ENCODE measurements around the gene P2RY11.

P2RY11 gene

DNA sequence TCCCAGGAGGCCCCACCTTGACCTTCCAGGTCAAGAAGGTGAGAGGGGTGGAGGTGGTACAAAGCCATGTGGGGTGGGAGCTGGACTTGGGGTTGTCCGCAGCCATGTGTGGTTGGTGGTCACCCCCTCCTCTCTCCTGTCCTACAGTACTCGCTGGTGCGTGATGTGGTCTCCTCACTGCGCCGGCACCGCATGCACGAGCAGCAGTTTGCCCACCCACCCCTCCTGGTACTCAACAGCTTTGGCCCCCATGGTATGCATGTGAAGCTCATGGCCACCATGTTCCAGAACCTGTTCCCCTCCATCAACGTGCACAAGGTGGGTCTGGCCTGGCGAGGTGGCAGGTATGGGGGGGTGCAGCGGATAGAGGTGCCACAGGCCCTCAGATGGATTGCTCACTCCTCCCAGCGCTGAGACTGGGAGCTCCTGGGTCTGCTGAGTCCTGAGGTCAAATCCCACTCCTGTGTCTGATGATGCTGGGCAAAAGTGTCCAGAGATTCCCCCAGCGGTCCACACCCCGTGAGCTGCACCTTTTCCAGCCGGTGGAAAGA, 3.6 kb upstream of the P2RY11 start:
- peaks cover 5% of the 10 kb centered on the region for H3K4me1 ChIP-seq
- no peak for TF ChIP-seq CTCF (IDR thresholded peaks at IDR 0.05)
- H2AFZ ChIP-seq, result no peak overlapping the region
- H3K9ac ChIP-seq, result no peak overlapping the region
- H3K4me2 ChIP-seq (ENCODE audit: low read length), result no peak overlapping the region
- H3K27ac ChIP-seq, result no peak overlapping the region
- H3K79me2 ChIP-seq, result no peaks in the 10 kb centered on the region
- no peaks in the 10 kb centered on the region for H3K9me3 ChIP-seq (ENCODE audit: control insufficient read depth, low read length)
- H3K4me3 ChIP-seq (ENCODE audit: low read depth, low read length), result no peak overlapping the region
- no peaks in the 10 kb centered on the region for H3K36me3 ChIP-seq (ENCODE audit: control insufficient read depth, insufficient read depth, low read length)
- H3K27me3 ChIP-seq (ENCODE audit: control insufficient read depth, insufficient read depth, low read length), result no peaks in the 10 kb centered on the region

DNA sequence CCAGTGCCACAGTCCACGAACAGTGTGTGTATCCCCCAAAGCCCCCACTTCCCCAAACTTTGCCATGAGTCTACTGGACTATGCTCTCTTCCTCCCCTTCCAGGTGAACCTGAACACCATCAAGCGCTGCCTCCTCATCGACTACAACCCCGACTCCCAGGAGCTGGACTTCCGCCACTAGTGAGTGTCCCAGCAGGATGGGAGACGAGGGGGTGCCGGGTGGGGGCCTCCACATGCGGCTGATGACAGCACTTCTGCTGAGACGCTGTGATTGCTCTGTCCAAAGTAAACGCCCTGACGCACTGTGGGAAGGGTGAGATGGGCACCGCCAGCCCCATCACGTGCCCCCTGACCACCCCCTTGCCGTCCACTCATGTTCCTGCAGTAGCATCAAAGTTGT, 2.0 kb upstream of the P2RY11 start:
- Histone ChIP-seq H3K27me3 (ENCODE audit: control insufficient read depth, insufficient read depth, low read length) (no peaks in the 10 kb centered on the region), H2AFZ (no peak overlapping the region), H3K4me1 (peaks cover 5% of the 10 kb centered on the region), H3K4me3 (ENCODE audit: low read depth, low read length) (no peak overlapping the region), H3K9me3 (ENCODE audit: control insufficient read depth, low read length) (no peaks in the 10 kb centered on the region), H3K79me2 (no peaks in the 10 kb centered on the region), H3K9ac (no peak overlapping the region), H3K36me3 (ENCODE audit: control insufficient read depth, insufficient read depth, low read length) (no peaks in the 10 kb centered on the region), H3K27ac (no peak overlapping the region), H3K4me2 (ENCODE audit: low read length) (no peak overlapping the region)
- TF ChIP-seq CTCF (IDR thresholded peaks at IDR 0.05), result no peak

DNA sequence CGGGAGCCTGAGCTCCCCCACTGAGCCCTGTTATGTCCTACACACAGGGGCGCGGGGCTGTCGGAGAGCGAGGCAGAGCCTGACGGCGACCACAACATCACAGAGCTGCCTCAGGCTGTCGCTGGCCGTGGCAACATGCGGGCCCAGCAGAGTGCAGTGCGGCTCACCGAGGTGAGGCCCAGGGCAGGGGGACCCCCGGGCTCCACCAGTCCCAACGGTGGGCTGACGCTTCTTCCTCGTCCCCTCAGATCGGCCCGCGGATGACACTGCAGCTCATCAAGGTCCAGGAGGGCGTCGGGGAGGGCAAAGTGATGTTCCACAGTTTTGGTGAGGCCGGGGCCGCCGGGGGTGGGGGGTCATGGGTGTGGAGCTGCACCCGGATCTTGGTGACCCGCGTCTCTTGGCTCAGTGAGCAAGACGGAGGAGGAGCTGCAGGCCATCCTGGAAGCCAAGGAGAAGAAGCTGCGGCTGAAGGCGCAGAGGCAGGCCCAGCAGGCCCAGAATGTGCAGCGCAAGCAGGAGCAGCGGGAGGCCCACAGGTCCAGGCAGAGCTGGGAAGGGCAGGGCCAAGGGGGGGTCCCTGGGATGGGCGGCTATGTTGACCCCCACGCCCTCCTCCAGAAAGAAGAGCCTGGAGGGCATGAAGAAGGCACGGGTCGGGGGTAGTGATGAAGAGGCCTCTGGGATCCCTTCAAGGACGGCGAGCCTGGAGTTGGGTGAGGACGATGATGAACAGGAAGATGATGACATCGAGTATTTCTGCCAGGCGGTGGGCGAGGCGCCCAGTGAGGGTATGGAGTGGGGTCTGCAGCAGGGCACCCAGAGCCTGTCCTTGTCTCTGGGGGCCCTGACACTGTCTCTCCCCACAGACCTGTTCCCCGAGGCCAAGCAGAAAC, 1.2 kb upstream of the P2RY11 start:
- Histone ChIP-seq H3K79me2 (no peaks in the 10 kb centered on the region), H3K4me3 (ENCODE audit: low read depth, low read length) (no peak overlapping the region), H2AFZ (no peak overlapping the region), H3K27ac (no peak overlapping the region), H3K27me3 (ENCODE audit: control insufficient read depth, insufficient read depth, low read length) (no peaks in the 10 kb centered on the region), H3K4me2 (ENCODE audit: low read length) (no peak overlapping the region), H3K4me1 (peaks cover 5% of the 10 kb centered on the region), H3K9me3 (ENCODE audit: control insufficient read depth, low read length) (no peaks in the 10 kb centered on the region), H3K9ac (no peak overlapping the region), H3K36me3 (ENCODE audit: control insufficient read depth, insufficient read depth, low read length) (no peaks in the 10 kb centered on the region)
- no peak for TF ChIP-seq CTCF (IDR thresholded peaks at IDR 0.05)

DNA sequence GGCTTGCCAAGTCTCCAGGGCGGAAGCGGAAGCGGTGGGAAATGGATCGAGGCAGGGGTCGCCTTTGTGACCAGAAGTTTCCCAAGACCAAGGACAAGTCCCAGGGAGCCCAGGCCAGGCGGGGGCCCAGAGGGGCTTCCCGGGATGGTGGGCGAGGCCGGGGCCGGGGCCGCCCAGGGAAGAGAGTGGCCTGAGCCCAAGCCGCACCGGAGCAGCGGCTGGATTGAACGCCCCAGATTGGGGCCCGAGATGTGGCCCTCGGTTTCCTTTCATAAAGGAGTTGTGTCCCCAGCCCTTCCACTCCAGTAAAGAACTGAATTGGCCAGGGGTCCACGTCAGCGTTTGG, 548 bp upstream of the P2RY11 start:
- no peak for TF ChIP-seq CTCF (IDR thresholded peaks at IDR 0.05)
- Histone ChIP-seq H3K27ac (no peak overlapping the region), H3K79me2 (no peaks in the 10 kb centered on the region), H3K36me3 (ENCODE audit: control insufficient read depth, insufficient read depth, low read length) (no peaks in the 10 kb centered on the region), H3K9me3 (ENCODE audit: control insufficient read depth, low read length) (no peaks in the 10 kb centered on the region), H3K27me3 (ENCODE audit: control insufficient read depth, insufficient read depth, low read length) (no peaks in the 10 kb centered on the region), H3K4me2 (ENCODE audit: low read length) (no peak overlapping the region), H3K9ac (no peak overlapping the region), H2AFZ (no peak overlapping the region), H3K4me1 (peaks cover 5% of the 10 kb centered on the region), H3K4me3 (ENCODE audit: low read depth, low read length) (no peak overlapping the region)
